Dendritic cell treated with granulocyte-macrophage colony-stimulating factor and Interleukin-4, amounts not matched to agents 40 ng/mL and 50 ng/mL, for 4 days (primary cell): ENCODE measurements around the gene ID3.

Source experiments
- H3K27ac Mint-ChIP-seq: one replicate; pipeline ENCODE4 v1.8.0; 2022; ENCODE audit warnings: mild to moderate bottlenecking, mixed read lengths
- H3K27me3 Mint-ChIP-seq: one replicate; pipeline ENCODE4 v1.8.0; 2022; ENCODE audit warnings: mild to moderate bottlenecking, mixed read lengths
- H3K36me3 Mint-ChIP-seq: one replicate; pipeline ENCODE4 v1.8.0; 2022; ENCODE audit warnings: low read depth, mixed read lengths
- H3K4me1 Mint-ChIP-seq: one replicate; pipeline ENCODE4 v1.8.0; 2022; ENCODE audit warnings: low read depth, mixed read lengths
- H3K4me3 Mint-ChIP-seq: one replicate; pipeline ENCODE4 v1.8.0; 2022; ENCODE audit warnings: mild to moderate bottlenecking, moderate library complexity, mixed read lengths
- H3K9me3 Mint-ChIP-seq: one replicate; pipeline ENCODE4 v1.8.0; 2022; ENCODE audit warnings: mixed read lengths
- intact Hi-C: fragments of 100-400 bp; cut with micrococcal nuclease; formaldehyde crosslinking; loops from one replicate; pipeline ENCODE4 v1.15.0; 2022

The ID3 gene

DNA sequence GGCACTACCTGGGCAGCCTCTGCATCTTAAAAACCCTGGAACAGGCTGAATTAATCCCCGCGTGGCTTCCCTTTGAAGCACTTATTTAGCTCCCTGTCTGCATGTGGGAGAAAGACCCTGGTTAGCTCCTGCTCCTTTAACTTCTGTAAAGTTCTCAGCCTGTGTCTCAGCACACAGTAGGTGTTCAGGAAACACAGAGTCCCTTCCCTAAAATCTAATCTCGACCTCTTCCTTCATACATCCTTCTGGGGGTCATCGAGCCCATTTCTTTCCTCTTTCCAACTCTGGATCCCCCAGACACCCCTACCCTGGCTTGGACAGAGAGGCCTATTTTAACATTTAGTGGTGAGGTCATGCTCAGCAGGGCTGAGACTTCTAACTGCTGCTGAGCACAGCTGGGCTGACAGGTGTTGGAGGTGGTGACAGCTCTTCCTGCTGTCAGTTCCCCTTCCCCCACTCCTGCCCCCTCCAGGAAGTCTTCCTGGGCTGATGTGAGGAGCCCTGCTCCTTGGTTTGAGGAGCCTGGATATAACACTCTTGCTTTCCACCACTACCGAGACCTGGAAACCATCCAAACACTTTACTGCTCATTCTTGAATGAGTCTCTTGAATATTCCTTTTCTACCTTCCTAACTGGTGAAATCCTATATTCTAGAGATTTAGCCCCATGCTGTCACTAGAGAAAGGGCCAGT, 33.6 kb downstream of the ID3 start:
- intact Hi-C loops: no loop called here
- Mint-ChIP-seq H3K4me1 (peaks cover 74% of the 10 kb centered on the region), H3K9me3 (no peaks in the 10 kb centered on the region), H3K27ac (peak overlapping the region; percentile 97), H3K4me3 (no peak overlapping the region), H3K27me3 (no peaks in the 10 kb centered on the region), H3K36me3 (peaks cover 5% of the 10 kb centered on the region)

DNA sequence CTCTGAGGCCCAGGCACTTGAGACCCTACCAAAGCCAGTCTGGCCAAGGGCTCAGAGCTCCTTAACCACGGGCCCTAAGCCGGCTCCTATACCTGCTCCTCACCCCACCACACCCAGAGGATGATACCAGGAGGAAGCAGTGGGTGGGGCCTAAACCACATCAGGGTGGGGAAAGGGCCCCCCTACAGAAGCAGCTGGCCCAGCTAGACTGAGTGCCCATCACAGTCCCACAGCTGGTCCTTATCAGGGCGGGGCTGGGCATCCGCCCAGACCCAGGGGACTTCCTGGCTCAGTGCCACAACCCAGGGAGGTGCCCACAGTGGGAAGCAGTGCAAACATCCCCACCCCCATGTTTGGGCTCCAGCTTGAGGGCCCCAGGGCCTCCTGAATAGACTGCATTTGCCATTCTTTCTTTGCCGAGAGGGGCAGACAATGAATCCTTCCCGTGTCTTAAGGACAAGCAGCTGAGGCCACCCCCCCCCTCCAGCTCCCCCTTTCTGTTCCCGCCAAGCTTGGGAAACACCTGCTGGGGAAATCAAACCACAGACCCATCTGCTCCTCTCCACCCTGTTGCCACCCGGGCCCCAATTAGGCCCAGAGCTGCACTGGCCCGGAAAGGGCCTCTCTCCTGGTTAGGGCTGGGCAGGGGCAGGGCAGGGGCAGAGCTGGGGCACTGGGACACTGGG, 34.4 kb downstream of the ID3 start:
- Mint-ChIP-seq H3K27ac (peak overlapping the region; percentile 97), H3K9me3 (no peaks in the 10 kb centered on the region), H3K4me3 (no peak overlapping the region), H3K27me3 (no peaks in the 10 kb centered on the region), H3K4me1 (peaks cover 68% of the 10 kb centered on the region), H3K36me3 (peaks cover 5% of the 10 kb centered on the region)
- intact Hi-C loops: no loop called here

DNA sequence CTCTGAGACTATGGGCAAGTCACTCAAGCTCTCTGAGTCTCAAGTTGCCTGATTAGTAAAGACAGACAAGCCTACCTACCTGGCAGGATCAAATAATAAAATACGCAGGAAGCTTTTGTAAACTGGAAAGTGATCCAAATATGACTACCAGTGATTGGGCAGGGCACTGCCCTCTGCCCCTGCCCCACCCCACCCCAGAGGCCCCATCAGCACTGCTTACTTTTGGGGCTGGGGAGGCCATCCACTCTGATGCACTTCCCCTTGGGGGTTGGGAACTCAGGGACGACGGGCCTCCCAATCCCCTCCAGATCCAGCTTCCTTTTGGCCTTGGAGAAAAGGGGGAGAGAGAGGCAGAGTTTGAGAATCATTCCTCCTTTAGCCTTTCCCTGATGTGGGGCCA, 35.1 kb downstream of the ID3 start:
- Mint-ChIP-seq H3K4me1 (peaks cover 61% of the 10 kb centered on the region), H3K4me3 (no peak overlapping the region), H3K9me3 (no peaks in the 10 kb centered on the region), H3K36me3 (peaks cover 5% of the 10 kb centered on the region), H3K27me3 (no peaks in the 10 kb centered on the region), H3K27ac (peak overlapping the region; percentile 25)
- intact Hi-C loops: no loop called here

DNA sequence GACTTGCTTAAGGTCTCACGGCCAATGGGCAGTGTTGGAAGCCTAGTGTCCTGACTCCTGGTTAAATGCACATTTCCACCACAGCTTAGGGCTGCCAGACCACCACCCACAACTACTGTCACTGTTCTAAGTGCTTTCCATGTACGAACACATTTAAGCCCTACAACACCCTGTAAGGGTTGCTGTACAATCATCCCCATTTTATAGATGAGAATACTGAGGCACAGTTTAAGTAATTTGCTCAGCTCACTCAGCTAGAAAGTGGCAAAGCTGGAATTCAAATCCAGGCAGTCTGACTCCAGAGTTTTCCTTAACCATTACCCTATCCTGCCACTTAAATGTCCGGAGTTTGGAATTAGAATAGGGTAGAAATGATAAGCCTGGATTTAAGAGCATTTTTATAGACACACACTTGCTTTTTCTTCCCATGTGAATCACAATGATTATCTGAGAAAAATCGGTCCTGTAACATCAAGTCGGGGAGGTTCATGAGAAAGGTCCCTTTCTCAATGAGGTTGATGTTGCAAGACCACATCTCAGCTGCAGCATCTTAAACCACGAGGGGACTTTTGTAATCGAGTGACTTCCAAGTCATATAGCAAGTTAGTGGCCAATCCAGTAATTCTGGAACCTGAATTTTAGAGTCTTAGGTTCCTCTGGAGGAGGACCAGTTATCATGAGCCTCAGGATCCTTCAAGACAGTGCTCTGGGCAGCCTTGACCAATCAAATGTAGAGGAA, 36.9 kb downstream of the ID3 start:
- no peak overlapping the region for H3K27ac Mint-ChIP-seq
- intact Hi-C loops: no loop called here
- H3K36me3 Mint-ChIP-seq: peaks cover 10% of the 10 kb centered on the region
- H3K9me3 Mint-ChIP-seq: no peaks in the 10 kb centered on the region
- H3K4me1 Mint-ChIP-seq: peaks cover 44% of the 10 kb centered on the region
- no peaks in the 10 kb centered on the region for H3K27me3 Mint-ChIP-seq
- H3K4me3 Mint-ChIP-seq: no peak overlapping the region

DNA sequence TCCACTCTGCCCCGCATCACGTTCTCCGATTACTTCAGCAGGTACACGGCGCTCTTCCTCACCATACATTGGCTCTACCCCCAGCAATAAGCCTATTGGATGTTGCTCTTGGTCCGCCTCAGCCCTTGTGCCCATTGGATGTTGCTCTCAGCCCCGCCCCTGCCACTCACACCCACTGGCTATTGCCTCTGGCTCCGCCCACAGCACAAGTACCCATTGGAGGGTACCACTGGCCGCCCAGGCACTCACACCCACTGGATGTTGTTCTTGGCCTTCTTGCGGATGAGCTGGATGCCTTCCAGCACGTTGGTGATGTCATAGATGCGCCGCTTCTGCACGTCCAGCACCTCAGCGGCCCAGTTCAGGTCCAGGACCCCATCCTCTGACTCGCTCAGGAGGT, 37.7 kb downstream of the ID3 start:
- H3K27me3 Mint-ChIP-seq: no peaks in the 10 kb centered on the region
- H3K9me3 Mint-ChIP-seq: no peaks in the 10 kb centered on the region
- no peak overlapping the region for H3K4me3 Mint-ChIP-seq
- intact Hi-C loops: no loop called here
- H3K36me3 Mint-ChIP-seq: peaks cover 12% of the 10 kb centered on the region
- H3K4me1 Mint-ChIP-seq: peaks cover 35% of the 10 kb centered on the region
- no peak overlapping the region for H3K27ac Mint-ChIP-seq

DNA sequence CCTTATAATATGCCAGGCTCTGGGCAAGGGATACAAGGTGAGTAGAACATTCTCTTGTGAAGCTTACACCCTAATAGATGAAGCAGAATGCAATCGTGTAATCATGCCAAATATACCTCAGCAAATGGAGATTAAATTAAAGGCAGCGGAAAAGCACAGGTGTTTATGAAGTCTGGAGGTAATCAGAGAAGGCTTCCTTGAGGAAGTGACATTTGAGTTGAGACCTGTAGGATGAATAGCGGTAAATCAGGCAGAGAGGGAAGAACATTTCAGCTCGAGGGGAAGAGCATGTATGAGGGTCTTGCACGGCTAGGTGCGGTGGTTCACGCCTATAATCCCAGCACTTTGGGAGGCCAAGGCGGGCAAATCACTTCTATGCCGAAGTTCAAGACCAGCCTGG, 41.7 kb downstream of the ID3 start:
- Mint-ChIP-seq H3K27ac (no peak overlapping the region), H3K4me3 (no peak overlapping the region), H3K36me3 (peaks cover 27% of the 10 kb centered on the region), H3K9me3 (no peaks in the 10 kb centered on the region), H3K4me1 (peaks cover 9% of the 10 kb centered on the region), H3K27me3 (no peaks in the 10 kb centered on the region)
- intact Hi-C loops: no loop called here

DNA sequence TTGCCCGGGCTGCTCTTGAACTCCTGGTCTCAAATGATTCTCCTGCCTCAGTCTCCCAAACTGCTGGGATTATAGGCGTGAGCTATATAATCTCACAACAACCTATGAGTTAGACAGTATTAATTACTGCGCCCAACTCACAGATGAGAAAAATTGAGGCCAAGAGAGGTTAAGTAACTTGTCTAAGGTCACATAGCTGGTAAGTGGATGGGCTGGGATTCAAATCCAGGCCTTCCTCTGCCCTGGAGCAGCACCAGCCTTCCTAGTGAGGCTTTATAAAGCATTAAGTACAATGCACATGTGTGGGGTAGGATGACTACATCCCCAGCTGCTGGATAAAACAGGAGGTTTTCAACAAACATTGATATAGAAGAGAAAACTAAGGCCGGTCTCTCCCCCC, 43.4 kb downstream of the ID3 start:
- Mint-ChIP-seq H3K36me3 (peaks cover 22% of the 10 kb centered on the region), H3K27me3 (no peaks in the 10 kb centered on the region), H3K4me3 (no peak overlapping the region), H3K9me3 (no peaks in the 10 kb centered on the region), H3K4me1 (no peaks in the 10 kb centered on the region), H3K27ac (no peak overlapping the region)
- intact Hi-C loops: no loop called here

DNA sequence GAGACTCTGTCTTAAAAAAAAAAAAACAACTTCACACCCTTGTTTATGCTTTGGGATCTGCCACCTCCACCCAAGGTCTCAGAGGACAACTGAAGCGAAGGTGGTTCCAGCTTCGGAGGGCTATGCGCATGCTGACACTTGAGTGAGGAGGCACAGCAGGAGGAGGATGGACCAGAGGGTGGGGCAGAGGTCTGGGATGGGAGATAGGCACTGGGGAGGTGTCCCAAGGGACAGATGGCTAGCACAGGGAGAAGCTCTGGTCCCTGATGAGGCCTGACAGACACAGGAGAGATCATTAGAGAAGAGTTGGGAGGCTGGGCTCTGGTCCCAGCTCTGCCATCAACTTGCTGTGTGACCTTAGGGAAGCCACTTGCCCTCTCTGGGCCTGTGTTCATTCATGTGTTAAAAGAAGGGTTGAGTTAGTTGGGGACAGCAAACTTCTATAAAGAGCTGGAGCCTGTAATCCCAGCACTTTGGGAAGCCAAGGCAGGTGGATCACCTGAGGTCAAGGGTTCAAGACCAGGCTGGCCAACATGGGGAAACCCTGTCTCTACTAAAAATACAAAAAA, 45.1 kb downstream of the ID3 start:
- H3K27ac Mint-ChIP-seq: peak overlapping the region; percentile 25
- peaks cover 33% of the 10 kb centered on the region for H3K36me3 Mint-ChIP-seq
- no peaks in the 10 kb centered on the region for H3K27me3 Mint-ChIP-seq
- H3K4me3 Mint-ChIP-seq: no peak overlapping the region
- intact Hi-C loops: no loop called here
- no peaks in the 10 kb centered on the region for H3K9me3 Mint-ChIP-seq
- H3K4me1 Mint-ChIP-seq: no peaks in the 10 kb centered on the region

DNA sequence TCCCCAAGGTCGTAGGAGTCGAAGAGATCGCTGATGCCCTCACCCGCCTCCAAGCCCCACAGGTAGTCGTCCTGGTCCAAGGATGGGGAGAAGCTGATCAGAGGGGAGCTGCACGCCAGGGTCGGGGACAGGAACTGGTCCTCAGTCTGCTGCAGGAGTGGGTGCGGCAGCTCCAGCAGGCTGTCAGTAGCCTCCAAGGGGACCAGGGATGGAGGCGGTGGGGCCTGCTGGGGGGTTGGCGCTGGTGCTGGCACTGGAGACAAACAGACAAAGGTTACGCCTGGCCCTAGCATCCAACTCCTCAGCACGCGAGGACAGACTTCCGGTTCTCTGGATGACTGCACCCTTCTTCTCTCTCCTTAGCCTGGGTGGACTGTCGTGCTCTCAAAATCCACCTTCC, 49.4 kb downstream of the ID3 start:
- no peak overlapping the region for H3K4me3 Mint-ChIP-seq
- H3K36me3 Mint-ChIP-seq: peaks cover 18% of the 10 kb centered on the region
- H3K9me3 Mint-ChIP-seq: no peaks in the 10 kb centered on the region
- no peak overlapping the region for H3K27ac Mint-ChIP-seq
- intact Hi-C loops: no loop called here
- peaks cover 3% of the 10 kb centered on the region for H3K4me1 Mint-ChIP-seq
- H3K27me3 Mint-ChIP-seq: no peaks in the 10 kb centered on the region
